WI38 (cell line): Measurements from ENCODE around the gene THSD8.
A peak's percentile ranks its signal among the peaks of the same experiment; 100 is the strongest.

ENCODE experiments used
- H3K4me3 ChIP-seq: 2 replicates; pipeline ENCODE4 v1.5.1; 2011; ENCODE audit warnings: low read depth, mild to moderate bottlenecking, control low read depth, low read length
- TF ChIP-seq, protein P1 (sequence below): IDR thresholded peaks from 2 replicates; pipeline ENCODE4 v1.5.1; 2012; ENCODE audit warnings: low read depth, mild to moderate bottlenecking, control low read depth, low read length

THSD8 gene

GRCh38 chr19:12773571-12773970 lies 28.3 kb upstream of the THSD8 start:
- TF ChIP-seq, protein P1, sequence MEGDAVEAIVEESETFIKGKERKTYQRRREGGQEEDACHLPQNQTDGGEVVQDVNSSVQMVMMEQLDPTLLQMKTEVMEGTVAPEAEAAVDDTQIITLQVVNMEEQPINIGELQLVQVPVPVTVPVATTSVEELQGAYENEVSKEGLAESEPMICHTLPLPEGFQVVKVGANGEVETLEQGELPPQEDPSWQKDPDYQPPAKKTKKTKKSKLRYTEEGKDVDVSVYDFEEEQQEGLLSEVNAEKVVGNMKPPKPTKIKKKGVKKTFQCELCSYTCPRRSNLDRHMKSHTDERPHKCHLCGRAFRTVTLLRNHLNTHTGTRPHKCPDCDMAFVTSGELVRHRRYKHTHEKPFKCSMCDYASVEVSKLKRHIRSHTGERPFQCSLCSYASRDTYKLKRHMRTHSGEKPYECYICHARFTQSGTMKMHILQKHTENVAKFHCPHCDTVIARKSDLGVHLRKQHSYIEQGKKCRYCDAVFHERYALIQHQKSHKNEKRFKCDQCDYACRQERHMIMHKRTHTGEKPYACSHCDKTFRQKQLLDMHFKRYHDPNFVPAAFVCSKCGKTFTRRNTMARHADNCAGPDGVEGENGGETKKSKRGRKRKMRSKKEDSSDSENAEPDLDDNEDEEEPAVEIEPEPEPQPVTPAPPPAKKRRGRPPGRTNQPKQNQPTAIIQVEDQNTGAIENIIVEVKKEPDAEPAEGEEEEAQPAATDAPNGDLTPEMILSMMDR, result peak; percentile 36
- no peak overlapping the region for H3K4me3 ChIP-seq

- TF ChIP-seq, protein P1, result no peak
Measured at GRCh38 chr19:12774588-12775555, 27.0 kb upstream of the THSD8 start, which contains the start of gene HOOK2. Gene HOOK2 (minus strand): TSS chr19:12775552. CDS start chr19:12775449, 103 bp downstream.

GRCh38 chr19:12777217-12778016 lies 24.5 kb upstream of the THSD8 start:
- TF ChIP-seq, protein P1, result peak; percentile 79
- peak overlapping the region; percentile 64 for H3K4me3 ChIP-seq

More at GRCh38 chr19:12774588-12775555, 27.0 kb upstream of the THSD8 start, which contains the start of gene HOOK2:
- H3K4me3 ChIP-seq, result peak within 1 kb of the TSS; percentile 74

DNA sequence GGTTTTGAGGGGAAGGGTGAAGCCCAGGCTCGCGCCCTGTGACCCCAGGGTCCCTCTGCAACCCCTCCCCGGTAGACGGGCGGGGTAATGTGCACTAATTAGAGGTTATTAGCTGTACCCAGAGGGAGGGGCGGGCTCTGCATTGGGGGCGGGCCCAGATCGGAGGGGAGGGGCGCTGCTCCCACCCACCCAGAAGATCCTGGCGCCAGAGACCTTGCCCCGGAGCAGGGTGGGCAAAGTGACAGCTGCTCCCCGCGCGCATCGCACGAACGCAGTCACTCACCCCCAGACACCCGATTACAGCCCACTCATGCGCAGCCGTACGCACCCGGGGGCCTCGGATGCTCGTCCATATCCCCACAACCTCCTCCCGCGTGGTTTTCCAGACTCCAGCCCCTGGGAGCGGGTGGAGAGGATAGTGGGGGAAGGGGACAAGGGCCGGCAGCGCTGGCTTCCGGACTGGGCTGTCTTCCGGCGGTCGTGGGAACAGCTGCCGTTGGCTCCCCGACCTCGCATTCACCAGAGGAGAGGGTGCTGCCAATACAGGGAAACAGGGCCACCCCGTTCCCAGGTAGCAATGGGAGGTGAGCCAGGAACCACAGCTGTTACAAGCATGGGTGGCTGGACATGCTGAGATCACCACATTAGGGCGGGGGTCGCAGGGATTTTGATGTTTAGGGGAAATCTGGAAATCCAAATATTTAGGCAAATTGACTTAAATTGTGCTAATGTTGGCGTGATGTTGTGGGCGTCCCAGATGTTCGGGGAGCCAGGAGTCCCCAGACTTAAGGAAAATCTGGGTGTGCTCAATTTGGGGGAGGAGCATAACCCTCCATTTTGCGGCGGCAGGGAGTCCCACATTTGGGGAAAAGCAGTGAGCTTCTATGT lies 23.6 kb upstream of the THSD8 start:
- TF ChIP-seq, protein P1, result no peak
- H3K4me3 ChIP-seq, result peak overlapping the region; percentile 64

GRCh38 chr19:12778905-12779161 lies 23.0 kb upstream of the THSD8 start:
- peak overlapping the region; percentile 64 for H3K4me3 ChIP-seq
- TF ChIP-seq, protein P1, result no peak

DNA sequence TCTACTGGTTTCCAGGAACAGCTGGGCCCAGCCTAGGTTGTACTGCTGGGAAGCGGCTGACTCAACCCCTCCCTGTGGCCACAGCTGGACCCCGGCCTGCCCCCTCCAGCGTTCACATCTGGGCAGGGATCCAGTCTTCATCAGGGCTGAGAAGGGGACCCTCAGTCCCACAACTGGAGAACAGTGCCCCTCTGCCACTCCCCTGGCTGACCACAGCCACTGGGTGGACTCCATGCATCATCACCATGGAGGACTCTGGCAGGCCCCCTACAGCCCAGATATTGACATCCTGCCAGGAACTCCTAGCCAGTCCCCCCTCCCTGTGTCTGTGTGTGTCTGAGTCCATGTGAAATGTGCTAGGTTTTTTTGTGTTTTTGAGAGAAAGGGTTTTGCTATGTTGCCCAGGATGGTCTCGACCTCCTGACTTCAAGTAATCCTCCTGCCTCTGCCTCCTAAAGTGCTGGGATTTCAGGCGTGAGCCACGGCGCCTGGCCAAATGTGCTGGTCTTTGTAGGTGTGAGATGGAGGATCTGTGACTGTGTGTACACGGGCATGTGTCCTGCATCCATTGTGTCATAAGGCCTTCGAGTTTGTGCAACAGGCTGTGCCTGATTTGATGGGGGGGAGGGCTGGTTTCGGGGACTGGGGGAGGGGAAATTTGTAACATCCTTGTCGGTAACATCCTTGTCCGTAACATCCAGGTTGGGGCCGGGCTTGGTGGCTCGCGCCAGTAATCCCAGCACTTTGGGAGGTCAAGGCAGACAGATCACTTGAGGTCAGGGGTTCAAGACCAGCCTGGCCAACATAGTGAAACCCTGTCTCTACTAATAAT lies 22.5 kb upstream of the THSD8 start:
- TF ChIP-seq, protein P1, result no peak

More for the DNA sequence above, 22.5 kb upstream of the THSD8 start:
- H3K4me3 ChIP-seq, result peak overlapping the region; percentile 64
